Ramos (cell line): ENCODE measurements around the gene KAT2B.

Experiments used
- in situ Hi-C: fragments of 300-500 bp; cut with MboI; formaldehyde crosslinking; loops from one replicate; pipeline ENCODE4 v1.14.3; 2022; ENCODE audit warnings: low sequenced_read_pairs; ENCODE audit not compliant: unreplicated experiment

The KAT2B gene

DNA sequence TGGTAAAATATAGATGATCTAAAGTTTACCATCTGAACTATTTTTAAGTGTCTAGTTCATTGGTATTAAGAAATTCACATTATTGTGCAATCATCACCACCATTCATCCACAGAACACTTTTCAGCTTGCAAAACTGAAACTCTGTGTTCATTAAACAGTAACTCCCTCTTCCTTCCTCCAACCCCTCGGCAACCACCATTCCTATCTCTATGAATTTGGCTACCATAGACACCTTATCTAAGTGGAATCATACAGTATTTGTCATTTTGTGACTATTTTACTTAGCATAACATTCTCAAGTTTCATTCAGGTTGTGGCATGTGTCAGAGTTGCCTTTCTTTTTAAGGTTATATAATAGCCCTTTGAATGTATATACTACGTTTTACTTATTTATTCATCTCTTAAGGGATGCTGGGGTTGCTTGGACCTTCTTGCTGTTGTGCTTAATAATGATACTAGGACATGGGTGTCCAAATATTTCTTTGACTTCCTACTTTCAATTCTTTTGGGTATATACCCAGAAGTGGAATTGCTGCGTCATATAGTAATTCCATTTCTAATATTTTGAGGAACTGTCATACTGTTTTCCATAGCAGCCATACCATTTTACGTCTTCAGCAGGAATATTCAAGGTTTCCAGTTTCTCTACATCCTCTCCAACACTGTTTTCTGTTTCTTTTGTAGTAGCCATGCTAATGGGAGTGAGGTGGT, 20.9 kb downstream of the KAT2B start:
- in situ Hi-C loops: no loop called here

GRCh38 chr3:20062996-20063395, 22.8 kb downstream of the KAT2B start:
- in situ Hi-C loops: no loop called here

GRCh38 chr3:20064387-20064786, 24.1 kb downstream of the KAT2B start:
- in situ Hi-C loops: no loop called here

GRCh38 chr3:20064796-20065564, 24.7 kb downstream of the KAT2B start:
- in situ Hi-C loops: no loop called here

- in situ Hi-C loops: no loop called here
Observed at GRCh38 chr3:20066079-20066478, 25.8 kb downstream of the KAT2B start.

DNA sequence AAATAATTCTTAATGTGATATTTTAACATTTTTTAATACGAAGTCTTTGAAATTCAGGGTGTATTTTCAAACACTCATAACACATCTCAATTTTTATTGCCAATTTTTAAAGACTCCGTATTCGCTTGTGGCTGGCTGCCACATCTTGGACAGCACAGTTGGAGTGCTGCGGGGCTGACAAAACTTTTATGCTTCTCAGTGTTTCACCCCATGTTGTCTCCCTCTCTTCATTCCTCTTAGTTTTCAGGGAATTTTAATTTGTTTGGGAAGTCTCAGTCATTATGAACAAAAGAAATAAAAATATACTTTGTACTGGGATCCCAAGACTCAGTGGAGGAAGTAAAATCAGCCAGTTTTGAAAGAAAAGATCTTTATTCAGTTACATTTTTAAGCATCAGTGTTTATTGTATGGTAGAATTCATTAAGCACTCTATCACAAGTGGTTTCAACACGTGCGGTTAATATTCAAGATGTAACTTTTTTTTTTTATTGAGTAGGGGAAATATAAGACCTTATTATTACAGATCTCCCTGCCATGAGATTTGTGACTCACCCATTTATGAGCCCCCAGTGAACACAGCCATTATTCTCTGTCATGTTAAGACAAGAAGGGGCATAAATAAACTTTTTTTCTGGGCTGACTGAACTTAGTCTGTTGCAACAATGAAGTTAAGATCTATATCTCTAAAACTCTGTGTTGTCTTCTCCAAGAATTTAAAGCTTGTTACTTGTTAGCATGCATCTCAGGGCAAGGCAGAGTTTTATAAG, 26.8 kb downstream of the KAT2B start:
- in situ Hi-C loops: no loop called here

DNA sequence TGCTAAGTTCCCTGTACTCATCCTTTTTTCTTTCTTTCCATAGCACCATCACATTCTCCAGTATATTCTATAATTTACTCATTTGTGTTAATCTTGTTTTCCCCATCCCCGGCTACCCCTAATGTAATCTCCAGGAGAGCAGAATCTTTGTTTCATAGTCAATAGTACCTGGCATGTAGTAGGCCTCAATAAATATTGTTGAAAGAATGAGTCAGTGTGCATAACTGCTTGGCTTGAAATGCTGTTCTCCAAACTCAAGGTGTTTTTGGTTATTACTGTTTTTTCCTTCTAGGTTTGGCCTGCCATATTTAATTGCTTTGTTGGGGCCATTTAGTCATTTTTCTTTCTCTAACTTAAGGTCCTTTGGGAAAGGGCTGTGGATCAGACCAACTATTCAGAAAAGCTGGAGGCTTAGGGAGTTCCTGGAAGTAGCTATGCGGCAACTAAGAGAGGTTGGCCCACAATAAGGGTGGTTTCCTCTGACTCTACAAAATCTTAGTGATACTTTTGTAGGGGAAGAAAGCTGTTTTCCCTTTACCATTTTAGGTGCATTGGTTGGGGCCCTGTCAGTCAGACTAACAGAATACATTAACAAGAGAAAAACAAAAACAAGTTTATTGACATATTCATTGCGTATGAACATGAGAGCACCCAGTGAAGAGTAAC, 28.4 kb downstream of the KAT2B start:
- in situ Hi-C loops: no loop called here

GRCh38 chr3:20069178-20069532, 28.9 kb downstream of the KAT2B start:
- in situ Hi-C loops: no loop called here

DNA sequence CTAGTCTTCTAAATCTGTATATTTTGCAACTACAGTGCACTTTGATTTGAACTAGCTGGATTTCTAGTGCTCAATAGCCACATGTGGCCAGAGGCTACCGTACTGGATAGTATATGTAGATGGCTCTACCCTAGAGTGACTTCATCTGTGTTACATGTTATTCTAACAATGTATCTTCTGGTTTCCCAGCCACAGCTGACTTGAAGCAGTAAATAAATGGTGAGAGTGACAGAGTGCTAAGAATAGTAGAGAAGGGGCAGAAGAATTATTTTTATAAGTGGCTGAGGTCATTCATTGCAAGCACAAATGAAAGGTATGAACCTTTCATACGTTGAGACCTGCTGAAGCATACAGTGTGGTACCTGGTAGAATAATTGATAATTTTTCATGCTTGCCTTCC, 30.9 kb downstream of the KAT2B start:
- in situ Hi-C loops: no loop called here

- in situ Hi-C loops: no loop called here
Observed at GRCh38 chr3:20072422-20072821, 32.2 kb downstream of the KAT2B start.

- in situ Hi-C loops: no loop called here
Observed at GRCh38 chr3:20073068-20073467, 32.8 kb downstream of the KAT2B start.

- in situ Hi-C loops: no loop called here
Observed at GRCh38 chr3:20073683-20074082, 33.4 kb downstream of the KAT2B start.

DNA sequence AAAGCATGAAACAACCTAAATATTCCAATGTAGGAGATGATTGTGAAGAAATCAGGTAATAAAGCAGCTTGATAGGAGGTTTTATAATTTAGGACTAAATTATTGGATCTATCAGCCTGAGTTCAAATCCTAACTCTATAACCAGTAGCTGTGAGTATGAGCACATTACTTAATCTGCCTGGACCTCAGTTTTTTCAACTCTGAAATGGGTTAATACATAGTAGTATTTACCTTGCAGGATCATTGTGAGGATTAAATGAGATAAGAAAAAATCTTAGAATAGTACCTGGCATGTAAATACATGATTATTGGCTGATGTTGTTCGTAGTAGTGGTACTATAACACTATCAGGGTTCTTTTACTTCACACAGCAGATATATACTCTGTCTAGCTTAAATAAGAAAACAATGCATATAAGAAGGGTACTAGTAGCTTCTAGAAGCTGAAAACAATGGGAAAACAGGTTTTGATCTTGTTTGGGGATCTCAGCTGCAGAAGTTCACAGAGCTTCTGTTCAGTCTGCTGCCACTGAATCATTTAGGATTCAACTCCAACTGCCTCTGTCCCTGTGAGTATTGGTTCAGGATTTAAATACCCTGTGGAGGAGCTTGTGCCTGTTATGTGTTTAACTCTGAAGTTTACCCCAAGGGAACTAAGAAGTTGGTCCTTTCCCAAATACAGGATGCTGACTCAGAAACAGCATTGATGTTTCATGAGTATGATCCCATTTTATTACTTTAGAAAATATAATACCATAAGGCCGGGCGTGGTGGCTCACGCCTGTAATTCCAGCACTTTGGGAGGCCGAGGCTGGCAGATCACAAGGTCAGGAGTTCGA, 34.2 kb downstream of the KAT2B start:
- in situ Hi-C loops: no loop called here

GRCh38 chr3:20075197-20075596, 35.0 kb downstream of the KAT2B start:
- in situ Hi-C loops: no loop called here

DNA sequence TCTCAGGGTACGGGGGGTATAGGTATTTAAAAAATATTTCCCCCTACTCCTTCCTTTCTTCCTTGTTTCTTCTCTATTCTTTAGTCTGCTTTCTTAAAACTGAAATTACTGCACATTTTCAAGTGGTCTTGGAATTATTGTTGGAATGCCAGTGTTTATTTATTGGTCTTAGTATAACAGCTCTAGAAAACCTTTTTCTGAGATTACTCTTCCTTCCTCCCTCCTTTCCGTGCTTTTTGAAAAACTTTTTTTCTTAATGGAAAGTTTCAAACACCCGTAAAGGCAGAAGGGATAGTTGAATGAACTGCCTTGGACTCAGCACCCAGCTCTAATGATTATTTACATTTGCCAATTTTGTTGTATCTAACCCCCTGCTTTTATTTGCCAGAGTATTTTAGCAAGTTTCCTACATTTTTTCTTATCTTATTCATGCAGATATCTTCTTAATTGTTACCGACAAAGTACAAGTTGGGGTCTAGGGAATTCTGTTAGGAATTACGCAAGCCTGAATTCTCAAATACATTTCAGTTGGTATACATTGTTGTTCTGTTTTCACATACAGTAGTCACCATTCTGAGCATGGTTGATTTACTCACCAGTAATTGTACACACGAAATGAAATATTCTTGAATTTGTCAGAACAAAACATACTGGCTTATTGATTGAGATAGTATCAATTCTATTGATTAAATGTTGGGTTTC, 36.2 kb downstream of the KAT2B start:
- in situ Hi-C loops: no loop called here

- in situ Hi-C loops: no loop called here
Observed at GRCh38 chr3:20077068-20077467, 36.8 kb downstream of the KAT2B start.

- in situ Hi-C loops: no loop called here
Observed at GRCh38 chr3:20078194-20078714, 38.0 kb downstream of the KAT2B start.

- in situ Hi-C loops: no loop called here
Observed at GRCh38 chr3:20079621-20080020, 39.4 kb downstream of the KAT2B start.

DNA sequence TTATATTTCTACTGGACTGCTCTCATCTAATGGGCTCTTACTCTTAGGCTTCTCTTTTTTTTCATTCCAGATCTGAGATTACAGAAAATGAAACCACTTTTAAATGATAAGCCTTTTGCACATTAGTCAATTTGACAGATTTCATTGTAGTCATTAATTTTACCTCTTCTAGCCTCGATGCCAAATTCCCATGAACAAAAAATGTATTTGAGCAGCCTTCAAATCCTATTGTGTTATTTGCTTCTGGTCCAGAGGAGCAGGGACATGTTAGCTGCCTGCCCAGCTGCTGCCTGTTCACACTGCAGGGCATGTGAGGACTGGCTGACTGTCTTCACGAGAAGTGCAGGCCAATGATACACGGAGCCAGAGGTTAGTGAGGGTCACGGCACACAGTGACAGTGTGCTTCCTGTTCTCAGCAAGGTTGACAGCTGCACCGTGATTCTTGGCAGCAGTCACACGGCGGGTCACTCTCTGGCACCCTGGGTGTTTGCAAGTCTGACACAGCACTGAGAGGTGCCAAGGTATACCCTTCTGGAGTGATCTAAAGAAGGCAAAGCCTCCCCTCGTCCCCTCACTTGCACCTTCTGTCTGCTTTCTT, 40.8 kb downstream of the KAT2B start:
- in situ Hi-C loops: no loop called here
